Measurements from ENCODE around the gene CNN2. TPM values are rescaled to one million over a fixed set of nuclear protein-coding genes. Genes with fewer than 3 reads are reported as not detected.
A peak's percentile ranks its signal among the peaks of the same experiment; 100 is the strongest.

The CNN2 gene
- total RNA-seq (131 TPM), polyA plus RNA-seq (ENCODE audit: insufficient read depth, low read depth, low replicate concordance) (64.1 TPM)
- long read RNA-seq, donor 1, transcript CNN2-206 (1 exons, 2,266 nt): major isoform, 138 of 179 reads
- long read RNA-seq, donor 1, transcript CNN2-201 (7 exons, 2,179 nt): minor isoform, 33 of 179 reads
- long read RNA-seq, donor 1, partial matches to known transcripts: 7 of 179 reads
- long read RNA-seq, donor 1, other reads (novel, unspliced or antisense): 0 of 179 reads
- long read RNA-seq, donor 2, transcript CNN2-201 (7 exons, 2,179 nt): minor isoform, 36 of 99 reads
- long read RNA-seq, donor 2, transcript CNN2-206 (1 exons, 2,266 nt): major isoform, 58 of 99 reads
- long read RNA-seq, donor 2, partial matches to known transcripts: 0 of 99 reads
- long read RNA-seq, donor 2, other reads (novel, unspliced or antisense): 0 of 99 reads
- long read RNA-seq, donor 3, transcript CNN2-201 (7 exons, 2,179 nt): minor isoform, 36 of 111 reads
- long read RNA-seq, donor 3, transcript CNN2-206 (1 exons, 2,266 nt): major isoform, 73 of 111 reads
- long read RNA-seq, donor 3, partial matches to known transcripts: 0 of 111 reads
- long read RNA-seq, donor 3, other reads (novel, unspliced or antisense): 0 of 111 reads
- long read RNA-seq, donor 4, transcript CNN2-206 (1 exons, 2,266 nt): major isoform, 79 of 114 reads
- long read RNA-seq, donor 4, transcript CNN2-201 (7 exons, 2,179 nt): minor isoform, 31 of 114 reads
- long read RNA-seq, donor 4, partial matches to known transcripts: 0 of 114 reads
- long read RNA-seq, donor 4, other reads (novel, unspliced or antisense): 0 of 114 reads
- long read RNA-seq, donor 5, transcript CNN2-201 (7 exons, 2,179 nt): minor isoform, 5 of 11 reads
- long read RNA-seq, donor 5, transcript CNN2-206 (1 exons, 2,266 nt): major isoform, 6 of 11 reads
- long read RNA-seq, donor 5, partial matches to known transcripts: 0 of 11 reads
- long read RNA-seq, donor 5, other reads (novel, unspliced or antisense): 0 of 11 reads
- long read RNA-seq, donor 6, transcript CNN2-206 (1 exons, 2,266 nt): major isoform, 41 of 60 reads
- long read RNA-seq, donor 6, transcript CNN2-201 (7 exons, 2,179 nt): minor isoform, 15 of 60 reads
- long read RNA-seq, donor 6, partial matches to known transcripts: 0 of 60 reads
- long read RNA-seq, donor 6, other reads (novel, unspliced or antisense): 0 of 60 reads
- long read RNA-seq, donor 7, transcript CNN2-201 (7 exons, 2,179 nt): major isoform, 47 of 76 reads
- long read RNA-seq, donor 7, transcript CNN2-206 (1 exons, 2,266 nt): minor isoform, 21 of 76 reads
- long read RNA-seq, donor 7, partial matches to known transcripts: 2 of 76 reads
- long read RNA-seq, donor 7, other reads (novel, unspliced or antisense): 2 of 76 reads
- long read RNA-seq, donor 8, transcript CNN2-206 (1 exons, 2,266 nt): major isoform, 116 of 155 reads
- long read RNA-seq, donor 8, transcript CNN2-201 (7 exons, 2,179 nt): minor isoform, 30 of 155 reads
- long read RNA-seq, donor 8, partial matches to known transcripts: 6 of 155 reads
- long read RNA-seq, donor 8, other reads (novel, unspliced or antisense): 0 of 155 reads
- long read RNA-seq, donor 9, transcript CNN2-201 (7 exons, 2,179 nt): minor isoform, 16 of 60 reads
- long read RNA-seq, donor 9, transcript CNN2-206 (1 exons, 2,266 nt): major isoform, 42 of 60 reads
- long read RNA-seq, donor 9, partial matches to known transcripts: 0 of 60 reads
- long read RNA-seq, donor 9, other reads (novel, unspliced or antisense): 0 of 60 reads
- long read RNA-seq, donor 10, transcript CNN2-206 (1 exons, 2,266 nt): major isoform, 128 of 166 reads
- long read RNA-seq, donor 10, transcript CNN2-201 (7 exons, 2,179 nt): minor isoform, 36 of 166 reads
- long read RNA-seq, donor 10, partial matches to known transcripts: 0 of 166 reads
- long read RNA-seq, donor 10, other reads (novel, unspliced or antisense): 0 of 166 reads

DNA sequence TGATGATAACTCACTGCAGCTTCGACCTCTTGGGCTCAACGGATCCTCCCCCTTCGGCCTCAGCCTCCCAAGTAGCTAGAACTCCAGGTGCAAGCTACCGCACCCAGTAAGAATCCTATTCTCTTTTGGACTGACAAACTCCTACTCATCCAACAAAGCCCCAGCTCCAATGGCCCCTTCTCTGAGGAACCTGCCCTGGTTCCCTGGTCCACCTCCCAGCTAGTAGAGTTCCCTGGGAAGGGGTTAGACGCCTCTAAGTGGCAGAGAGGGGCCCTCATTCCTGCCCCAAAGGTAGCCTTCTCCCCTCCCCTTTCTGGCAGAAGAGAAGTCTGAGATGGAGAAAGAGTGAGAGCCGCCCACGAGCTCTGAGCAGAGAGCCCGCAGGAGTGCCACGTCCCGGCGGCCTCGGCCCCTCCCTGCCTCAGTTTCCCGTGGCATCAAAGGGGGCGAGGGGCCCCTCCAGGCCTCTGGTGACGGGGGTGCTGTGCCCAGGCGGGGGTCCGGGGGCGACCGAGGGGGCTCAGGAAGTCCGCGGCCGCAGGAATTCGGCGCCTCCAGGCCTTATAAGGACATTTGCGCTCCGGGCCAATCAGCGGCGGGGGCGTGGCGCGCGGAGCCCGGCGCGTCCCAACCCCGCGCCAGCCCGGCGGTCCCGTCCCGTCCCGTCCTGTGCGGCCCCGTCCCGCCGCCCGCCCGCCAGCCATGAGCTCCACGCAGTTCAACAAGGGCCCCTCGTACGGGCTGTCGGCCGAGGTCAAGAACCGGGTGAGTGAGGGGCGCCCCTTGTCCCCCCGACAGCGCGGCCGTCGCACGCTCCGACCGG, at the start of gene CNN2:
TSS of gene CNN2 (plus strand) at position 649 of the 823 bp plus-strand sequence. CDS start at position 703, 54 bp downstream.
- peak; percentile 84 to 95 (median 91) for DNase-seq
- H3K27me3 ChIP-seq (ENCODE audit: control insufficient read depth, insufficient read depth, low read length): no peaks in the 10 kb centered on the region
- TF ChIP-seq, protein P1, sequence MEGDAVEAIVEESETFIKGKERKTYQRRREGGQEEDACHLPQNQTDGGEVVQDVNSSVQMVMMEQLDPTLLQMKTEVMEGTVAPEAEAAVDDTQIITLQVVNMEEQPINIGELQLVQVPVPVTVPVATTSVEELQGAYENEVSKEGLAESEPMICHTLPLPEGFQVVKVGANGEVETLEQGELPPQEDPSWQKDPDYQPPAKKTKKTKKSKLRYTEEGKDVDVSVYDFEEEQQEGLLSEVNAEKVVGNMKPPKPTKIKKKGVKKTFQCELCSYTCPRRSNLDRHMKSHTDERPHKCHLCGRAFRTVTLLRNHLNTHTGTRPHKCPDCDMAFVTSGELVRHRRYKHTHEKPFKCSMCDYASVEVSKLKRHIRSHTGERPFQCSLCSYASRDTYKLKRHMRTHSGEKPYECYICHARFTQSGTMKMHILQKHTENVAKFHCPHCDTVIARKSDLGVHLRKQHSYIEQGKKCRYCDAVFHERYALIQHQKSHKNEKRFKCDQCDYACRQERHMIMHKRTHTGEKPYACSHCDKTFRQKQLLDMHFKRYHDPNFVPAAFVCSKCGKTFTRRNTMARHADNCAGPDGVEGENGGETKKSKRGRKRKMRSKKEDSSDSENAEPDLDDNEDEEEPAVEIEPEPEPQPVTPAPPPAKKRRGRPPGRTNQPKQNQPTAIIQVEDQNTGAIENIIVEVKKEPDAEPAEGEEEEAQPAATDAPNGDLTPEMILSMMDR (IDR thresholded peaks at IDR 0.05; ENCODE audit: borderline replicate concordance, extremely low read depth, insufficient read depth): no peak
- no peak for FAIRE-seq
- no peaks in the 10 kb centered on the region for H3K9me3 ChIP-seq (ENCODE audit: control insufficient read depth in 2 of 3, insufficient read depth in 1 of 3, low read length in 3 of 3)
- H3K9ac ChIP-seq (ENCODE audit: low read length in 3 of 3): peak within 1 kb of the TSS; percentile 40 to 91 (median 48)
- H3K36me3 ChIP-seq (ENCODE audit: control insufficient read depth in 2 of 3, insufficient read depth in 3 of 3, low read length in 3 of 3): no peaks in the 10 kb centered on the region
- intact Hi-C loops (cut with DNase I): no loop called here
- H3K4me1 ChIP-seq (ENCODE audit: control insufficient read depth in 2 of 3, insufficient read depth in 2 of 3, low read depth in 1 of 3, low read length in 3 of 3): peaks cover 0 to 8% (median 0%) of the 10 kb centered on the region in 3 donors
- H3K4me3 ChIP-seq (ENCODE audit: low read length in 3 of 3): peak within 1 kb of the TSS; percentile 58 to 84 (median 69)
- peak within 1 kb of the TSS; percentile 95 to 96 for H3K27ac ChIP-seq (ENCODE audit: low read depth in 2 of 2, low read length in 2 of 2)

DNA sequence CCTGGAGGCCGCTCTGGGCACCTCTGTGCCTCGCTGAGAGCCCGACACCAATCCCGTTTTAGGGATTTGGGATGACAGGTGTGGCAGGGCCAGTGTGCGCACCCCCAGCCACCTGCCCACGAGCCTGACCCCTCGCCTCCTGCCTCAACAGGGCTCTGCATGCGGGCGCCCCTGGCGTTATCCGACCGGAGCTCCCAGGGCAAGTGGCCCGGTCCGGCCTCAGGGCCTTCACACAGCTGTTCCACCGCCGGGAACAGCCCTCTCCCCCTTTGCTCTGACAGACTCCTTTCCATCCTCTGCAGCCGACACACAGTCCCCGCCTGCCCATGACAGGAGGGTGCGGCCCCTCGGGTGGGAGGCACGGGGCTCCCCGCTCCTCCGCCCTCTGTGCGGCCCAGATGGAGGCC, 49.3 kb upstream of the CNN2 start:
- no peak for DNase-seq
- intact Hi-C loops (cut with DNase I): no loop called here
- H3K27ac ChIP-seq (ENCODE audit: low read depth in 2 of 2, low read length in 2 of 2): no peak overlapping the region

More for the DNA sequence above, 49.3 kb upstream of the CNN2 start:
- Histone ChIP-seq H3K9me3 (ENCODE audit: control insufficient read depth in 2 of 3, insufficient read depth in 1 of 3, low read length in 3 of 3) (no peaks in the 10 kb centered on the region), H3K9ac (ENCODE audit: low read length in 3 of 3) (no peak overlapping the region), H3K36me3 (ENCODE audit: control insufficient read depth in 2 of 3, insufficient read depth in 3 of 3, low read length in 3 of 3) (no peaks in the 10 kb centered on the region), H3K27me3 (ENCODE audit: control insufficient read depth, insufficient read depth, low read length) (no peaks in the 10 kb centered on the region), H3K4me1 (ENCODE audit: control insufficient read depth in 2 of 3, insufficient read depth in 2 of 3, low read depth in 1 of 3, low read length in 3 of 3) (peaks cover 0 to 10% (median 8%) of the 10 kb centered on the region in 3 donors), H3K4me3 (ENCODE audit: low read length in 3 of 3) (no peak overlapping the region)
- TF ChIP-seq, protein P1 (IDR thresholded peaks at IDR 0.05; ENCODE audit: borderline replicate concordance, extremely low read depth, insufficient read depth): no peak
- no peak for FAIRE-seq

Data from kidney (tissue), 22 donors.